MM.1S (cell line): ENCODE data around the gene HNRNPA0.

Source experiments
- DNase-seq: peaks from one replicate; pipeline ENCODE4 v3.0.0-alpha.2; 2015
- H2AFZ ChIP-seq: fragments of 300-600 bp; sonication (generic); 2 replicates; pipeline ENCODE4 v1.6.0; 2016; ENCODE audit warnings: antibody characterized with exemption, low read length
- H3F3A ChIP-seq: fragments of 300-600 bp; sonication (generic); 2 replicates; pipeline ENCODE4 v1.6.1; 2016; ENCODE audit warnings: mild to moderate bottlenecking, antibody characterized with exemption, low read length, moderate library complexity, mixed read lengths; ENCODE audit not compliant: insufficient read depth
- H3K27ac ChIP-seq: fragments of 300-600 bp; sonication (generic); 2 replicates; pipeline ENCODE4 v1.5.1; 2016; ENCODE audit warnings: mild to moderate bottlenecking, low read length
- H3K27me3 ChIP-seq: fragments of 300-600 bp; sonication (generic); replicated peaks from 2 replicates; pipeline ENCODE4 v1.6.0; 2016; ENCODE audit warnings: low read length; ENCODE audit not compliant: insufficient read depth
- H3K36me3 ChIP-seq: fragments of 300-600 bp; sonication (generic); replicated peaks from 2 replicates; pipeline ENCODE4 v1.6.1; 2016; ENCODE audit warnings: mild to moderate bottlenecking, low read length, mixed read lengths; ENCODE audit not compliant: insufficient read depth
- H3K4me1 ChIP-seq: fragments of 300-600 bp; sonication (generic); 2 replicates; pipeline ENCODE4 v1.6.1; 2016; ENCODE audit warnings: low read length, mixed read lengths
- H3K4me2 ChIP-seq: fragments of 300-600 bp; sonication (generic); 2 replicates; pipeline ENCODE4 v1.6.0; 2016; ENCODE audit warnings: low read depth, low read length
- H3K4me3 ChIP-seq: fragments of 300-600 bp; sonication (generic); 2 replicates; pipeline ENCODE4 v1.5.1; 2016; ENCODE audit warnings: low read length, mixed read lengths
- H3K79me2 ChIP-seq: fragments of 300-600 bp; sonication (generic); 2 replicates; pipeline ENCODE4 v1.6.1; 2016; ENCODE audit warnings: mixed run types, low read length, mixed read lengths
- H3K9ac ChIP-seq: fragments of 300-600 bp; sonication (generic); 2 replicates; pipeline ENCODE4 v1.6.1; 2016; ENCODE audit warnings: low read length, mixed read lengths
- H3K9me2 ChIP-seq: fragments of 300-600 bp; sonication (generic); replicated peaks from 2 replicates; pipeline ENCODE4 v1.6.1; 2016; ENCODE audit warnings: mild to moderate bottlenecking, low read length, mixed read lengths; ENCODE audit not compliant: insufficient read depth
- H3K9me3 ChIP-seq: fragments of 300-600 bp; sonication (generic); replicated peaks from 2 replicates; pipeline ENCODE4 v1.6.1; 2016; ENCODE audit warnings: mild to moderate bottlenecking, low read length, mixed read lengths; ENCODE audit not compliant: insufficient read depth
- H4K20me1 ChIP-seq: fragments of 300-600 bp; sonication (generic); 2 replicates; pipeline ENCODE4 v1.6.1; 2016; ENCODE audit warnings: mild to moderate bottlenecking, low read length, moderate library complexity, mixed read lengths; ENCODE audit not compliant: insufficient read depth
- CTCF ChIP-seq: fragments of 300-600 bp; sonication (generic); IDR thresholded peaks from 2 replicates; pipeline ENCODE4 v1.5.1; 2016; ENCODE audit warnings: antibody characterized with exemption, low read length, mixed read lengths
- EZH2 ChIP-seq: fragments of 300-600 bp; sonication (generic); optimal IDR thresholded peaks from 2 replicates; pipeline ENCODE3; 2017; ENCODE audit warnings: low read depth, mild to moderate bottlenecking, antibody characterized with exemption, low read length, mixed read lengths
- EZH2phosphoT487 ChIP-seq: fragments of 300-600 bp; sonication (generic); IDR thresholded peaks from 2 replicates; pipeline ENCODE4 v1.6.1; 2018; ENCODE audit warnings: antibody characterized with exemption, low read length

The HNRNPA0 gene

GRCh38 chr5:137736496-137736895 is 17.7 kb downstream of the HNRNPA0 start:
- peaks cover 23% of the 10 kb centered on the region for H3F3A ChIP-seq
- no peaks in the 10 kb centered on the region for H4K20me1 ChIP-seq
- no peaks in the 10 kb centered on the region for H3K9me3 ChIP-seq
- H3K4me1 ChIP-seq = peaks cover 34% of the 10 kb centered on the region
- DNase-seq = no peak
- peak overlapping the region; percentile 62; the same call in 1 of the 2 replicates for H3K27ac ChIP-seq
- H2AFZ ChIP-seq = 0 out of 2 replicates have a peak overlapping the region, but pooled peaks have one; percentile 88
- no peaks in the 10 kb centered on the region for H3K27me3 ChIP-seq
- H3K79me2 ChIP-seq = 0 out of 2 replicates have a peak, but pooled peaks cover 7% of the 10 kb centered on the region
- TF ChIP-seq CTCF (no peak), EZH2 (no peak), EZH2phosphoT487 (no peak)
- no peaks in the 10 kb centered on the region for H3K9me2 ChIP-seq
- peak overlapping the region; percentile 46; the same call in 1 of the 2 replicates for H3K9ac ChIP-seq
- peak overlapping the region; percentile 74; the same call in 1 of the 2 replicates for H3K4me3 ChIP-seq
- H3K4me2 ChIP-seq = peak overlapping the region; percentile 95
- H3K36me3 ChIP-seq = no peaks in the 10 kb centered on the region

- H3K27ac ChIP-seq = peak within 1 kb of the TSS; percentile 62
- peak; percentile 74 for DNase-seq
Measured at GRCh38 chr5:137735555-137736284, 18.4 kb downstream of the HNRNPA0 start, which contains the start of gene KLHL3. TSS of gene KLHL3 (minus strand) at chr5:137736089. CDS start at chr5:137735646, 443 bp downstream.

GRCh38 chr5:137734962-137735554 is 19.1 kb downstream of the HNRNPA0 start:
- DNase-seq = peak; percentile 23
- TF ChIP-seq EZH2 (no peak), EZH2phosphoT487 (no peak), CTCF (no peak)
- Histone ChIP-seq H2AFZ (peak overlapping the region; percentile 88), H3K4me1 (peaks cover 34% of the 10 kb centered on the region), H3K79me2 (0 out of 2 replicates have a peak, but pooled peaks cover 7% of the 10 kb centered on the region), H3K27ac (peak overlapping the region; percentile 62), H3K9me2 (no peaks in the 10 kb centered on the region), H3F3A (peaks cover 23% of the 10 kb centered on the region), H3K36me3 (no peaks in the 10 kb centered on the region), H3K4me3 (peak overlapping the region; percentile 74), H4K20me1 (no peaks in the 10 kb centered on the region), H3K9ac (peak overlapping the region; percentile 46; the same call in 1 of the 2 replicates), H3K27me3 (no peaks in the 10 kb centered on the region), H3K4me2 (peak overlapping the region; percentile 95), H3K9me3 (no peaks in the 10 kb centered on the region)

More at GRCh38 chr5:137735555-137736284, 18.4 kb downstream of the HNRNPA0 start, which contains the start of gene KLHL3:
- Histone ChIP-seq H3K4me1 (peaks cover 34% of the 10 kb centered on the region), H3K27me3 (no peaks in the 10 kb centered on the region), H3K4me3 (peak within 1 kb of the TSS; percentile 74), H2AFZ (peak within 1 kb of the TSS; percentile 88), H3K9me2 (no peaks in the 10 kb centered on the region), H3K9me3 (no peaks in the 10 kb centered on the region), H3K36me3 (no peaks in the 10 kb centered on the region), H4K20me1 (no peaks in the 10 kb centered on the region), H3K9ac (peak within 1 kb of the TSS; percentile 46; the same call in 1 of the 2 replicates), H3F3A (peaks cover 23% of the 10 kb centered on the region), H3K79me2 (0 out of 2 replicates have a peak, but pooled peaks cover 7% of the 10 kb centered on the region), H3K4me2 (peak within 1 kb of the TSS; percentile 95)
- TF ChIP-seq CTCF = peak; percentile 39
- no peak for TF ChIP-seq EZH2
- TF ChIP-seq EZH2phosphoT487 = no peak
